Stimulated activated CD4-positive, alpha-beta T cell treated with anti-CD3 and anti-CD28 coated beads, Interleukin-15, amount 100 ng/mL, for 1 hour (primary cell): ENCODE results near the gene NKX2-4.
"Not testable (repeated sequence)": the region's sequence is repeated elsewhere in the genome, so short reads cannot be mapped to it uniquely, and the experiment has no call there.

Source experiments
- DNase-seq, 2 donors: peaks; one replicate each; pipeline ENCODE4 v3.0.0-alpha.2; 2020; ENCODE audit warnings: low read depth in 1 of 2, low spot score in 1 of 2

NKX2-4 gene

DNA sequence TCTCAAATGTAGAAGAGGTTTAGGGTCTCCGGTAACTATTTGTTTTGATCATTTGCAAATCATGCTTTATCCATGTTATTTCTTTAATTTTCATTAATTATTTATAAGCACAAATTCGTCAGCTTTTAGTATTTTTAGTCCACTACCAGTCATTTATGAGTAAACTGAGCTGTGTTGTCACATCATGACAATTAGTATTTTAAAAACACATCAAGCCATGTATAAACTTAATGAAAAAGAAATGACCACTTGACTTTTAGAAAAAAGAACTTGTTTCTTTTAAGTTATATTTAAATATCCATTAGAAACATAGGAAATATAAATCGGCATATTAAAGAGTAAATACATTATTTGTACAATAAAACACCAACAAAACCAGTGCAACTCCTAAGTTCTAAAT lies 2.8 kb downstream of the NKX2-4 start:
- DNase-seq = no peak

DNA sequence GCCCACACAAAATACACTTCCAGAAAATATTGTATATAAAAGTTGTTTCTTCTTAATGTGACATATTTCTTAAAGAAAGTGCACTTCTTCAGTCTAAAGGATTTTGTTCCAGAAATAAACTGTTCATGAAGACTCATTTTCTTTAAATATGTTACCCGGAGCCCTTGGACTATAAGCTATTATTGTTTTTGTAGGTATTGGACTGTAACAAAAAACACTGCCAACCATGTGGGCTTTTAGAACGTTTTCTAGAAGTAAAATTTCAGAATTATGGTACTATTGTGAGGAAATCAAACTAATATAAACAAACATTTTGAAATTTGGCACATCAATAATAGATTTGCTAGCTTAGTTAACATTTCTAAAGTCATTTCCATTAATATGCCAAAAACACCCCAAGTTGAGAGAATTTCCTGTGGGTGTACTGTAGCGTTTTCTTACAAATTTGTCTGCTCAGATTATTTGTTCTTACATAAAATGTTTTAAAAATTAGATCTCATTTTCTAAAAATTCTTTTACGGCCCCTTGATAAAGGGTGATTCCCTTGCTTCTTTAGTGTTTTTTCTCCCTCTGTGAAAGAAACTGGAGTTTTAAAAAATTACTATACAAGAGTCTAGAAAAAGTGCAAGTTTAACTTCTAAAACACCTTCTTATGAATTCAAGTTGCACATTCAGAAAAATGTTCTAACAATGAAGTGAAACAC lies 3.4 kb downstream of the NKX2-4 start:
- DNase-seq = no peak

DNA sequence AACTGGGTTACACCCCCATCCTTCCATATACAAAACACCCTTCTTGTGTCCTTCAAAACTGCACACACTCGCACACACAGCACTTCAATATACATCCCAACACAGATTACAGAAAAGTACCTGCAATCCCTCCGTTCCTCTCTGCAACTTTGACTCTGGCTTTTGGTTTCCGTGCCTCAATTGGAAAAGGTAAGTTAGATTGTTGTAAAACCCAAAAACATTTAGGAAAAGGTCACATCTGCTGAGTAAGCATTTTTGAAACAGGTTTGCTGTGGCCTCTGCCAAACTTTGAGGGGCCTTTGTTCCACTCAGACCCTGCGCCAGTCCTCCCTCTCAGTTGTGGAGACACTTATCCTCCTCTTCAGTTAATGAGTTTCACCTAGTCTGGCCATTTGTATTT lies 4.2 kb downstream of the NKX2-4 start:
- DNase-seq = no peak

DNA sequence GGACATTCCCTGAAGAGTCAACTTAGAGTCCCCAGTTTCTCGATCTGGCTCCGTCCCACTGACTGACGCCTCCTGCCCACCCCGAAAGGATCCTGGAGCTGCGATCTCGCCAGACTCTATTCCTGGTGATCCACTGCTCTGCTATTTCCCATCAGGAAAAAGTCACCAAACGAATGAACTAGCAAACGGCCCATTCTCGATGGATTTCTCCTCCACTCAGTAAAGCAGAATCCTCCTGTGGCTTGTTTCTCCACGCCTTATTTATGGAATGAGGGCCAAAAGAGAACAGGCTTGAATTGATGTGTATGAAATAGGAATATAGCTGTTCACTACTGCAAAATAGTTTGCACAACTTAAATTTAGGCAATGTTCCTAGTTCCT lies 5.4 kb downstream of the NKX2-4 start:
- no peak for DNase-seq

DNA sequence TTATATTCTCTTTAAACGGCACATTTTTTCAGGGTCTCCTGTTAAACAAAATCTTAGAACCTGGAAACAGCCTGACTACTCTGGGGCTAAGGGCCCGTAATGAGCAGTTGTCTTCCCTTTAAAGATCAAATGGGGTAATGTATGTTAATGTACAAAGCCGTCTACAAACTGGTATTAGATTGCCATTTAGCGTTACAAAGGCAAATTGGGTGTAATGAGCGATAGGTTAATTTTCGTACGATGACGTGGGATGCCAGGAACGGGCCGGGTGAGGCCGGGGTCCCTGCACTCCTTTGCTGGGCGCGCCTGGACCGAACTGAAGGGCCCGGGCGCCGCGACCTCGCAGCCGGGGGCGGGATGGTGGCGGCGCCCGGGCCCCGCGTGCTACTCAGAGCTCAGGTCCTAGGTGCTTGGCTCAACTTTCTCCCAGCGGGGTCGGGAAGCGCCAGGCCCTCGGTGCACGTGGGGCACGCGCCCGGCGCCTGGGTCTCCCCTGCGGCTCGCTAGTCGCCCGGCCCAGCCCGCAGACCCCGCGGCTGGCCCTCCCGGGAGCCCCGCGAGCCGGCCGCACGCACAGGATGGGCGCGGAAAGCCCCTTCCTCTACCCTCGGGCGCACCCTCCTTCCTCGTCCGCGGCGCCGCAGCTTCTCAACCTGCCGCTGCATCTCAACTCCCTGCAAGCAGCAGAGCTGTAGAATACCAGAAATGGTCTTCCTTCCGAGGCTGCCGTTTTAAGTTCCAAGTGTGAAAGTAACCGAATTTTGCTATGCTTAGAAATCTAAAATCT lies 5.9 kb downstream of the NKX2-4 start:
- no peak for DNase-seq

DNA sequence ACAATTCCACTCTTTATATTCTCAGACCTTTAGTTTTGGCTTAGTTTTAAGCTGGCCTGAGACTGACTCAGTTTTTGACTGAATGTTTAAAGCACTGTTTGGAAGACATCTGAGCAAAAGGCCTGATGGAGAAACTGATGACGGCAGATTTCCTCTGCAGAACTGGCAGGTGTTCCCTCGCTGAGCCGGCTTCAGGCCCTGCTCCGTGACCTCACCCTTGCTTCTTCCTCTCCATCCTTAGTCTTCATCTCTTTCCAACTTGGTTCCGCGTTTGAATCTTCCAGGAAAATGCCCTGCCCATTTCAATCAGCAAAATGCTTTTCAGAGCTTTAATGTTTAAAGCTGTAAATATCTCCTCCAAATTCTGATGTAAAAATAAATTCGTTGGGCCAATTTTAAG lies 6.6 kb downstream of the NKX2-4 start:
- no peak for DNase-seq

DNA sequence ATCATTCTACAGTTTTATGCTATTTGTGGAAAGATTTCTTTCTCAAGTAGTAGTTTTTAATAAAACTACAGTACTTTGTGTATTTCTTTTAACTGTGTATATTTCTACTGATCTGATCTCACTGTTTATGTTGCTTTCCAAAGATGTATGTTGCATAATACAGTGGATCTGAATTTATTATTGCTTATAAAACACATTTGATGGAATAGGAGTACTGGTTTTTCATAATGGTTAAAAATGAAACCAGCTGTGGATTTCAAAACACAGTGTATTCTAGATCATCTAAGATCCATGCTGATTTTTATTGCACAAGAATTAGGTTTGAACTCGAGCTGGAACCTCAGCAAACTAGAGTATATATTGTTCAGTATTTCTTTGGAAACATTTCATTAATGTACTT lies 8.0 kb downstream of the NKX2-4 start:
- DNase-seq = no peak

DNA sequence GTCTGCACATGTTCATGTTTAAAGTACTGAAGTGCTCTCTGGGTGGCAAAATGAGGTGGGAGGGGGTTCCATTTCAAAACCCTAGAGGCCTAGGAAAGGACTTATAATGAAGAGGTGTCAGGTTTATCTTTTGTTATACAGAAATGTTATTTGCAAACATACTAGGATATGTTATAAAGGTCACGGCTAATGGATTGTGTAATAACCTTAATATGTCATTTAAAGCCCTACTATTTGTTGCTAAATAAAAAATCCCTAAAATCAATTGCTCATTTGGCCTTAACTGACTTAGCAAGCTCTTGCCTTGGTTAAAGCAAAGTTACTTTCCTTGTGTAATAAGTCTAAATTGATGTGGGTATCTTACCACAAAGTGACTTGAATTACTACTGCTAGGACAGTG lies 8.8 kb downstream of the NKX2-4 start:
- DNase-seq = no peak

DNA sequence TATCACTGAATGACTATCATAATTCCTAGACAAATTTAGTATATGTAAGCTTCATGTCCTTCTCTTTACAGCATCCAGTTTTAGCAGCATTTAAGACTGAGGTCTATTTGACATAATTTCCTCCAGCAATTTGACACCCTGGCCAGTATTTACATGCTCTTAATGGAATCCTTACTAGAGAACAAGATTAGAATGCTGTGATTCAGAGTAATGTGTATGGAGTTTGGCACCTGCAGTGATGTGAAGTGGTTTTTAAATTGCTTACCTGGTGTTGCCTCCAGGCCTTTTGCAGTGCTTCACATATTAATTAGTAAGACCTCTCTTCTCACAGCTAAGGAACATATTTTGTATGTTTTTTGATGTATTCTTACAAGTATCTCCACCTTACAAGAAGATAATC lies 9.8 kb downstream of the NKX2-4 start:
- DNase-seq = no peak

DNA sequence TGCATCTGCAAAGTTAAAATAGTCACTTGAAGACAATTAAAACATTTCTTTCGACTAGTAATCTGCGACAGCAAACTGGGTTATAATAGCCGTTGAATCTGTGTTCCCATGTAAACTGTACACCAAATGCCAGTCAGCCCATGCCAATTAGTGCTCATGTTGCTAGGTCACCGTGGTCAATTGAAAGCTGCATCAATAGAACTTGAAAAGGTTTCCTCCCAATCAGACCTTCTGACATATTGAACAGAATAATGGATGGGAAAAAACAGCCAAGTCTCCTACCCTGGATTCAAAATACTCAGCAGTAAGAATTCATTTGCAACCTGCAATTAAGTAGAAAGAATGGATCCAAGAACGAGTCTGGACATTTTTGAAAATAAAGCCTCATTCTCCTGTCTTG lies 11.2 kb downstream of the NKX2-4 start:
- DNase-seq = no peak

DNA sequence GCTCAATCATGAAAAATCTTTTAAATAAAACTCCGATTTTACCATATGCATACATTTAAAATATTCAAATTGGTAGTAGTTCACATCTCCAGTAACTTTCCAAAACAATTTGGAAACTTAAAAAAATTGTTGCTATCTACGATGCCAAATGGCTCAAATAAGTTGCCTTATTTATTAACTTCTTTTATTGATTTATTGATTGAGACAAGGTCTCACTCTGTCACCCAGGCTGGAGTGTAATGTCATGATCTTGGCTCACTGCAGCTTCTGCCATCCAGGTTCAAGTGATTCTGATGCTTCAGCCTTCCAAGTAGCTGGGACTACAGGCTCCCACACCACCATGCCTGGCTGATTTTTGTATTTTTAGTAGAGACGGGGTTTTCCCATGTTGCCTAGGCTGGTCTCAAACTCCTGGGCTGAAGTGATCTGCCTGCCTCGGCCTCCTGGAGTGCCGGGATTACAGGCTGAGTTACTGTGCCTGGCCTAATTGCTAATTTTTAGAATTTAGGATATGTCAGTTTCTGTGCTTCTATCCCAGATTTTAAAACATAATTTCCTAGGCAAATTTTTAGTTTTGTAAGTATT lies 12.9 kb downstream of the NKX2-4 start:
- DNase-seq = no peak

DNA sequence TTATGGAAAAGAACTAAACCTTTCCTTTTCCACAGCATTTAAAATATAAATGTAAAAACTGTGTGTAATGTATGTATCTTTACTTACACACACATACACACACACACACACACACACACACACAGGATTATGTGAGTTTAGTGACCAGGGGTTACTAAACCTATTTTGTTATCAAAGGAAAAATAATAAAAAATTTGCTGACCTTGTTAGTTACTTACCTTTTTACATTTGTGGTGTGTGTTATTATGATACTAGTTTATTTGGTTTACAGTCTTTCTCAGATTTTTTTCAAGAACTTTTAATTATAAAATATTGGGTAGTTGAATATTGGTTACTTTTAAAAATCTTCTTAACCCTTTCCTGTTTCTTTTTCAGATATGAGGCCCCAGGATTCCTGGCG lies 15.7 kb downstream of the NKX2-4 start:
- no peak for DNase-seq

DNA sequence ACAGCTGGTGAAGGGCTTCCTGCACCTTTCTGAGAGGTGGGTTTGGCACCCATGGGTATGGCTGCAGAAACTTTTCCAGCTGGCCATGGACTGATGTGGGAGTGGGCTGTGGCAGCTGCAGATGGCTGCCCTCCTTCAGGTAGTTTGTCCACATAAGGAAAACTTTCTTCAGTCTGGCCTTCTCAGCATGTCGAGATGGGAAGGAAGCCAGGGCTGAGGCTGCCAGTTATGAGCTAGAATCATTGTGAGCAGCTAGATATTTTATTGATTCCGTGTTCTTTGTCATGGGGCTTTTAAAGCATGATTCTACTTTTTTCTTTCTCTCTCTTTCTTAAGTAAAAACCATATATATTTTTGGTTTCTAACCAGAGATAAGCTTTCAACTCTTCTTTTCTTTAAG lies 16.6 kb downstream of the NKX2-4 start:
- no peak for DNase-seq

DNA sequence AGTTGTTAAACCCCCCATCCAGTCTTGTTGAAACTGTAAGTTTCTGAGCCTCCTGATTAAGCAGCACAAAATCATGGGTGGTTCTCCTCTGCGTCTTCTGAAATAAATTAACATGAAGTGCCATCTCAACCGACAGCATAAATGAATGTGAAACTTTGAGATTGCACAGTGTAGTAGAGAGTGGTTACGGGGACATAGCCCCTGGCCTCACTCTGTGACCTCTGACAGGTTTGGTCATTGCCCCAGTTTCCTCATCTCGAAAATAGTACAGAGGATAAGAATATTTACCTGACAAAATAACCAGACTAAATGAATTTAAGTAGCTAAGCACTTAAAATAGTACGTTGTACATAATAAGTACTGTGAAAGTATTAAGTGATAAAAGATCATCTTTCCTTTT lies 19.1 kb downstream of the NKX2-4 start:
- DNase-seq = no peak

DNA sequence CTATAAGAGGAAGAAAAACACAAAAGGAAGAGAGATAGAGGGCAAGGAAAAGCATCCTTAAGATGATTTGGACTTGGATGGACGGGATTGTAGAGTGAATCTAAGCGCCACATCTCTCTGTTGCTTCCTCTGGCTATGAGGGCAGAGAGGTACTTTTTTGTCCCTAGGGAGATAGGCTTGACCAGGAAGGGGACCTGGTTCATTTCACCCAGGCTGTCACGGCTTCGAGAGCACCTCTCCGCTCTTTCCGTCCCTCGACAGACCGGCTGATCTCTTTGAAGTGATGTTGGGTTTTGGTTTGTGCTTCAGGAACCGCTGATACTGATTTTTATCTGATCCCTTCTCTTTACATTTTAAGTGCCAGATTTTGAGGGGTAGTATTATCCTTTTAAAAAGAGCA lies 19.6 kb downstream of the NKX2-4 start:
- DNase-seq = no peak

DNA sequence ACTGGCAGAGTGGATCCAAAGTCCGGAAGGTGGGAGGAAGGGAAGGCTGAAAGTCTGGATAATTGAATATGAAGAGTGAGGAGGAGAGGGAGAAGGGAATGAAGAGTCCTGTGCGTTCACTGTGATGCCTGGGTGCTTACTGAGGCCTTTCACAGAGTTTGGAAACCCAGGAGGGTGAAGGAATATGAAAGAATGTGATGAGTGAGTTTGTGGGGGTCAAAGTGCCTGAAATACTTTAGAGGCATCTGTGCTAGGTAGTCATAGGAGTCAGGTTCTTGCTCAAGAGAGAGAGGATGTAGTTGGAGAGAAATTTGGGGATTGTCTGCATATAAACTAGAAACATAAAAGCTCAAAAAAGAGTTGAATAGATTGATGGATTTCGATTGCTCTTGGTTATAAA lies 20.7 kb downstream of the NKX2-4 start:
- DNase-seq = no peak

DNA sequence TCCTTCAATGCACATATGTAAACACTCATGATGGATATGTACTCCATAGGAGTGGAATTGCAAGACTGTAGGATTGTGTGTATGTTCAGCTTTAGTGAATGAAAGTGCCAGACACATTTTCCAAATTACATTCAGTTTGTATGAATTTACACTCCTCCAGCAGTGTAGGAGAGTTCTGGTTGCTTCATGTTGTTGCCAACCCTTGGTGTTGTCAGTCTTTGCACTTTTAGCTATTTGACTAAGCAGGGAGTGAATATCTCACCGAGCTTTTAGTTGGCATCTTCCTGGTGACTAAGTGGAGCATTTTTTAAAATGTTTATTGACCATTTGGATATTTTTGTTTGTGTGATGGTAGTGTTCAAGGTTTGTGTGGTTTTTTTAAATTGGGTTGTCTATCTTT lies 23.9 kb downstream of the NKX2-4 start:
- DNase-seq = no peak

DNA sequence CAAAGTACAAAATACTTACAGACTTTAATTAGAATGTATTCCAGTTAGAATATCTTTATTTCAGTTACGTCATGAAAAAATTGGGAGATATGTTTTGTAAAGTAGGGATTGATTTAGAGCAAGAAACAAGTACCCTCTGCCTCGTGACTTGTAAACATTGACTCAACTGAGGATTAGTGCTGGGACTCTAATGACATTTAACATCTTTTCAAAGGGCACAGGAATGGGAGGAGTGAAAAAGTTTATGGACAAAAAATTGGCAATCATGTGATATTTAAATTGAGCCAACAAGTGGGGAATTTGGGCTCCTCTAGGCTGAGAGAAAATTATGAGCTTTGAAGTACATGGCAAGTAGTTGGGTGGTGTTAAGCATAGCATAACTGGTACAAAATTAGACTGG lies 25.3 kb downstream of the NKX2-4 start:
- DNase-seq = no peak

DNA sequence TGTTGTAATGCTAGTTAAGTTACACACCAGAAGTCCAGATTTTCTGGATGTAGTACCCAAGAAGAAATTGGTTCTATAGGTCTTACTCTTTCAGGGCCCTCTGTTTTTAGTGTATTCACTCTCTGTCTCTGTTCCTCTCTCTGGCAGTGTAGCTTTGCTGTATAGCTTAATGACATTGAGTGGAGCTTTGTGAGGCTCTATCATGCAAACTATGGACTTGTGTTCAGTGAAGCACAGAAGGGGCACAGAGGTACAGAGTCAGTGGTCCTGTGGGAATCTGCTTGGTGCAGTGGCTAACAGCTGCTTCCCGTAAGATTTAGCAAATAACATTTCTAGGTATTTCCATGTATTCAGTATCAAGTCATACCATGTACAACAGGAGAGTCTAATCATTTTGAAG lies 26.1 kb downstream of the NKX2-4 start:
- DNase-seq = no peak

DNA sequence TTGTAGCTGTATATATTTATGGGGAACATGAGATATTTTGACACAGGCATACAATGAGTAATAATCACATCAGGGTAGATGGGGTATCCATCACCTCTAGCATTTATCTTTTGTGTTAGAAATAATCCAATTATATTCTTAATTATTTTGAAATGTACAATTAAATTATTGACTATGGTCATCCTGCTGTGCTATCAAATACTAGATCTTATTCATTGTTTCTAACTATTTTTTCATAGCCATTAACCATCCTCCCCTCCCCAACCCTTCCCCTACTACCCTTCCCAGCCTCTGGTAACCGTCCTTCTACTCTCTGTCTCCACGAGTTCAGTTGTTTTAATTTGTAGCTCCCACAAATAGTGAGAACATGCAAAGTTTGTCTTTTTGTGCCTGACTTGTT lies 28.5 kb downstream of the NKX2-4 start:
- DNase-seq = no peak

DNA sequence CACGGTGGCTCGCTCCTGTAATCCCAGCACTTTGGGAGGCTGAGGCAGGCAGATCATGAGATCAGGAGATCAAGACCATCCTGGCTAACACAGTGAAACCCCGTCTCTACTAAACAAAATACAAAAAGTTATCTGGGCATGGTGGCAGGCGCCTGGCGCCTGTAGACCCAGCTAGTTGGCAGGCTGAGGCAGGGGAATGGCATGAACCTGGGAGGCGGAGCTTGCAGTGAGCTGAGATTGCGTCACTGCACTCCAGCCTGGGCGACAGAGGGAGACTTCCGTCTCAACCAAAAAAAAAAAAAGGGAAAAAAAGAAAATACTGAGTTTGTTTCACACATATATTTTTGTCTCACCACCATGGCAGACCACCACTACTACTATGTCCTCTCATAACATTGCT lies 31.1 kb downstream of the NKX2-4 start:
- not testable (repeated sequence) for DNase-seq

DNA sequence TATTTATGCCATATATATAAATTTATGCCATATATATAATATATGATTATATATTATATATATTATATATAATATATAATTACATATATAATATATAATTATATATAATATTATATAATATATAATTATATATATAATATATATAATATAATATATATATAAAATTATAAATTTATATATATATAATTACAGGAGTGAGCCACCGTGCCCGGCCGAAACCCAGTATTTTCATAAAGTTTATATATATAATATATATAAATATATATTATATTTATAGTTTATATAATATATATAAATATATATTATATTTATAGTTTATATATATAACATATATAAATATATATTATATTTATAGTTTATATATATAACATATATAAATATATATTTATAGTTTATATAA lies 31.6 kb downstream of the NKX2-4 start:
- DNase-seq = no peak

DNA sequence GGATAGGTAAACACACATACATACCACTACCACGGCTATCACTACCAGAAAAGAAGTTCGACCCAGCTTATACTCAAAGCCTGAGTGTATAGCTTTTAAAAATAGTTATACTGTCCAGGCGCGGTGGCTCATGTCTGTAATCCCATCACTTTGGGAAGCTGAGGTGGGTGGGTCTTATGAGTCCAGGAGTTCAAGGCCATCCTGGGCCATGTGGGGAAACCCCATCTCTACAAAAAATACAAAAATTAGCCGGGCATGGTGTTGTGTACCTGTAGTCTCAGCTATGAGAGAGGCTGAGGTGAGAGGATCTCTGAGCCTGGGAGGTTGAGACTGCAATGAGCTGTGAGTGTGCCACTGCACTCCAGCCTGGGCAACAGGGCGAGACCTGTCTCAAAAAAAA lies 32.9 kb downstream of the NKX2-4 start:
- no peak for DNase-seq
